NCI-H774 (cell line): ENCODE data around the gene RENBP.
A peak's percentile ranks its signal among the peaks of the same experiment; 100 is the strongest.
"Not testable (repeated sequence)": the region's sequence is repeated elsewhere in the genome, so short reads cannot be mapped to it uniquely, and the experiment has no call there.

Experiments used
- DNase-seq: peaks from one replicate; lab custom pipeline; 2025; lab: John Stamatoyannopoulos, UW

RENBP gene

GRCh38 chrX:153944140-153944799, at the start of gene RENBP:
Gene RENBP, minus strand, starts transcription at chrX:153944643. Its CDS starts 33 bp downstream, at chrX:153944610.
- DNase-seq: no peak

GRCh38 chrX:153993978-153994377, 49.5 kb upstream of the RENBP start:
- no peak for DNase-seq

- no peak for DNase-seq
Observed at GRCh38 chrX:153993079-153993478, 48.6 kb upstream of the RENBP start.

- no peak for DNase-seq
Observed at GRCh38 chrX:153992180-153992579, 47.7 kb upstream of the RENBP start.

GRCh38 chrX:153991013-153991580, 46.7 kb upstream of the RENBP start:
- no peak for DNase-seq

GRCh38 chrX:153989973-153990655, 45.7 kb upstream of the RENBP start:
- no peak for DNase-seq

- no peak for DNase-seq
Observed at GRCh38 chrX:153988493-153988892, 44.0 kb upstream of the RENBP start.

GRCh38 chrX:153984351-153985178, 40.1 kb upstream of the RENBP start:
- no peak for DNase-seq

- DNase-seq: no peak
Observed at GRCh38 chrX:153983321-153983801, 38.9 kb upstream of the RENBP start.

- DNase-seq: no peak
Observed at GRCh38 chrX:153981771-153982533, 37.5 kb upstream of the RENBP start.

GRCh38 chrX:153981231-153981630, 36.8 kb upstream of the RENBP start:
- no peak for DNase-seq

GRCh38 chrX:153980394-153980793, 36.0 kb upstream of the RENBP start:
- DNase-seq: not testable (repeated sequence)

GRCh38 chrX:153974726-153975286, 30.4 kb upstream of the RENBP start:
- no peak for DNase-seq

- no peak for DNase-seq
Observed at GRCh38 chrX:153974003-153974725, 29.7 kb upstream of the RENBP start.

GRCh38 chrX:153973127-153974002, 28.9 kb upstream of the RENBP start:
- DNase-seq: peak; percentile 22

GRCh38 chrX:153972368-153973126, 28.1 kb upstream of the RENBP start, which contains the start of gene TMEM187:
Gene TMEM187, plus strand, starts transcription at chrX:153972754. Its CDS starts 9,309 bp downstream, at chrX:153982063.
- peak; percentile 95 for DNase-seq

GRCh38 chrX:153971450-153972367, 27.3 kb upstream of the RENBP start, which contains the start of gene HCFC1:
Gene HCFC1, minus strand, starts transcription at chrX:153971818. Its CDS starts 978 bp downstream, at chrX:153970840.
- DNase-seq: peak; percentile 90
